SK-N-SH (cell line): ENCODE data around the gene TBC1D8. TPM values are rescaled to one million over a fixed set of nuclear protein-coding genes. Genes with fewer than 3 reads are reported as not detected.

Source experiments
- CTCF ChIA-PET: fragments of 300-600, 350-600 bp; formaldehyde crosslinking; extraction: SDS; loops from one replicate; lab custom pipeline; 2021; lab: Yijun Ruan, JAX
- POLR2A ChIA-PET: fragments of 350-600 bp; sonication (Branson Sonifier 250); formaldehyde crosslinking; extraction: SDS; loops from one replicate; lab custom pipeline; 2020; ENCODE audit warnings: antibody characterized with exemption, inconsistent platforms; lab: Yijun Ruan, JAX
- DNase-seq: peaks from one replicate; pipeline ENCODE4 v3.0.0; 2012
- H2AFZ ChIP-seq: fragments of 200-600 bp; sonication (generic); 2 replicates; pipeline ENCODE4 v1.8.1; 2016; ENCODE audit warnings: antibody characterized with exemption, mild to moderate bottlenecking, low read depth
- H3F3A ChIP-seq: fragments of 200-600 bp; sonication (generic); replicated peaks from 2 replicates; pipeline ENCODE3; 2016; ENCODE audit warnings: antibody characterized with exemption, mild to moderate bottlenecking; ENCODE audit not compliant: insufficient read depth
- H3K27ac ChIP-seq, 2 experiments: fragments of 200-500 bp in 1 of 2; fragments of 200-600 bp in 1 of 2; sonication (Bioruptor generic) in 1 of 2; sonication (generic), shearing (Covaris generic) in 1 of 2; 2 replicates each; pipeline versions ENCODE4 v1.5.1 to v1.6.1; 2014 to 2016; ENCODE audit warnings: low read depth in 2 of 2, inconsistent platforms in 1 of 2, low read length in 1 of 2, mild to moderate bottlenecking in 1 of 2, mixed read lengths in 1 of 2
- H3K27me3 ChIP-seq: fragments of 200-600 bp; sonication (generic), shearing (Covaris generic); 2 replicates; pipeline ENCODE4 v1.6.1; 2016; ENCODE audit warnings: mixed run types; ENCODE audit not compliant: insufficient read depth
- H3K36me3 ChIP-seq, 2 experiments: fragments of 200-500 bp in 1 of 2; fragments of 200-600 bp in 1 of 2; sonication (Bioruptor generic) in 1 of 2; sonication (generic) in 1 of 2; replicated peaks in 1 of 2; 2 replicates each; pipeline versions ENCODE3 to v1.5.1; 2014 to 2016; ENCODE audit warnings: low read length in 1 of 2, mild to moderate bottlenecking in 1 of 2; ENCODE audit not compliant: insufficient read depth in 2 of 2, control insufficient read depth in 1 of 2
- H3K4me1 ChIP-seq, 2 experiments: fragments of 200-500 bp in 1 of 2; fragments of 200-600 bp in 1 of 2; sonication (Bioruptor generic) in 1 of 2; sonication (generic), shearing (Covaris generic) in 1 of 2; 2 replicates each; pipeline versions ENCODE4 v1.5.1 to v1.6.1; 2014 to 2016; ENCODE audit warnings: low read depth in 1 of 2, low read length in 1 of 2, mixed run types in 1 of 2; ENCODE audit not compliant: insufficient read depth in 2 of 2, control insufficient read depth in 1 of 2
- H3K4me2 ChIP-seq: fragments of 200-600 bp; sonication (generic), shearing (Covaris generic); 2 replicates; pipeline ENCODE4 v1.6.1; 2017; ENCODE audit warnings: mixed run types
- H3K4me3 ChIP-seq, 2 experiments: fragments of 200-500 bp in 1 of 2; fragments of 200-600 bp in 1 of 2; sonication (Bioruptor generic) in 1 of 2; sonication (generic), shearing (Covaris generic) in 1 of 2; 2 replicates each; pipeline versions ENCODE4 v1.5.1 to v1.8.1; 2014 to 2016; ENCODE audit warnings: low read depth in 2 of 2, inconsistent platforms in 1 of 2, low read length in 1 of 2, mild to moderate bottlenecking in 1 of 2, mixed read lengths in 1 of 2, moderate library complexity in 1 of 2
- H3K79me2 ChIP-seq: fragments of 200-600 bp; sonication (generic); 2 replicates; pipeline ENCODE4 v1.8.1; 2017; ENCODE audit warnings: mild to moderate bottlenecking; ENCODE audit not compliant: insufficient read depth
- H3K9ac ChIP-seq: fragments of 200-600 bp; sonication (generic); 2 replicates; pipeline ENCODE4 v1.6.1; 2017; ENCODE audit warnings: mixed run types
- H3K9me2 ChIP-seq: fragments of 200-600 bp; sonication (generic); 2 replicates; pipeline ENCODE4 v1.6.1; 2017; ENCODE audit warnings: mixed run types
- H3K9me3 ChIP-seq: fragments of 200-600 bp; sonication (generic); 2 replicates; pipeline ENCODE4 v1.6.1; 2017; ENCODE audit warnings: mixed run types, mild to moderate bottlenecking, moderate library complexity
- H4K20me1 ChIP-seq: fragments of 200-600 bp; sonication (generic); 2 replicates; pipeline ENCODE4 v1.6.1; 2017; ENCODE audit warnings: mild to moderate bottlenecking, mixed run types; ENCODE audit not compliant: insufficient read depth
- CHD2 ChIP-seq: fragments of 150-350 bp; IDR thresholded peaks from 2 replicates; pipeline ENCODE4 v1.6.1; 2018; ENCODE audit warnings: low read length; ENCODE audit not compliant: partially characterized antibody
- ELF1 ChIP-seq: IDR thresholded peaks from 2 replicates; pipeline ENCODE4 v1.4.0; 2012
- EP300 ChIP-seq, 2 experiments: IDR thresholded peaks; 2 replicates each; pipeline versions ENCODE4 v1.4.0 to v1.6.1; 2012; ENCODE audit warnings: borderline replicate concordance in 1 of 2, low read depth in 1 of 2, low read length in 1 of 2
- EZH2phosphoT487 ChIP-seq: fragments of 200-600 bp; sonication (generic); IDR thresholded peaks from 2 replicates; pipeline ENCODE4 v1.6.1; 2017; ENCODE audit warnings: low read depth, mixed run types, mild to moderate bottlenecking, antibody characterized with exemption, moderate library complexity, borderline replicate concordance
- FOSL2 ChIP-seq: IDR thresholded peaks from 2 replicates; pipeline ENCODE4 v1.4.0; 2012; ENCODE audit warnings: low read depth, mild to moderate bottlenecking, moderate library complexity, borderline replicate concordance
- FOXJ3 ChIP-seq: sonication (generic); formaldehyde crosslinking; IDR thresholded peaks from 2 replicates; pipeline ENCODE4 v1.5.1; 2020; ENCODE audit warnings: mild to moderate bottlenecking, missing genetic modification reagents
- FOXM1 ChIP-seq: IDR thresholded peaks from 2 replicates; pipeline ENCODE4 v1.4.0; 2012; ENCODE audit warnings: low read depth, mild to moderate bottlenecking
- GABPA ChIP-seq: IDR thresholded peaks from 2 replicates; pipeline ENCODE4 v1.4.0; 2012; ENCODE audit warnings: low read depth, mild to moderate bottlenecking
- IRF3 ChIP-seq: fragments of 150-350 bp; IDR thresholded peaks from 2 replicates; pipeline ENCODE4 v1.6.1; 2016; ENCODE audit warnings: mild to moderate bottlenecking, low read depth, low read length
- MAX ChIP-seq: IDR thresholded peaks from 2 replicates; pipeline ENCODE4 v1.4.0; 2012; ENCODE audit warnings: low read depth
- MEF2A ChIP-seq: IDR thresholded peaks from 2 replicates; pipeline ENCODE4 v1.4.0; 2012; ENCODE audit warnings: low read depth, borderline replicate concordance
- NFIC ChIP-seq: IDR thresholded peaks from 2 replicates; pipeline ENCODE4 v1.4.0; 2012; ENCODE audit warnings: borderline replicate concordance
- NRF1 ChIP-seq: IDR thresholded peaks from 2 replicates; pipeline ENCODE4 v1.6.1; 2012; ENCODE audit warnings: low read depth, mild to moderate bottlenecking, low read length
- RAD21 ChIP-seq: IDR thresholded peaks from 2 replicates; pipeline ENCODE4 v1.6.1; 2012; ENCODE audit warnings: mild to moderate bottlenecking, low read length
- REST ChIP-seq: IDR thresholded peaks from 2 replicates; pipeline ENCODE4 v1.6.1; 2012; ENCODE audit warnings: mild to moderate bottlenecking, low read depth, low read length, moderate library complexity
- RFX5 ChIP-seq: IDR thresholded peaks from 2 replicates; pipeline ENCODE4 v1.6.1; 2012; ENCODE audit warnings: mild to moderate bottlenecking, improper control_type of control experiment, low read length
- RXRA ChIP-seq: IDR thresholded peaks from 2 replicates; pipeline ENCODE4 v1.4.0; 2012; ENCODE audit warnings: low read depth, mild to moderate bottlenecking, borderline replicate concordance
- TAF1 ChIP-seq: IDR thresholded peaks from 2 replicates; pipeline ENCODE4 v1.6.1; 2012; ENCODE audit warnings: low read depth, mild to moderate bottlenecking, low read length, moderate library complexity, borderline replicate concordance
- USF2 ChIP-seq: fragments of 150-350 bp; IDR thresholded peaks from 2 replicates; pipeline ENCODE4 v1.6.1; 2017; ENCODE audit warnings: antibody characterized with exemption, low read length, low read depth, borderline replicate concordance
- WGBS: methylation state at CpG from one replicate; pipeline ENCODE4 v1.1.6; 2017; ENCODE audit warnings: low lambda C conversion rate; 5-methylcytosine and 5-hydroxymethylcytosine counted together
- polyA plus RNA-seq, 3 experiments: library from polyadenylated mRNA; depleted of rRNA; stranded (reverse); fragments of >200 nt; gene quantifications; 2 replicates each; pipeline ENCODE4 v1.2.3, GENCODE V29; 2012

Gene TBC1D8
- polyA plus RNA-seq, 1 of the 3 experiments (the other 2 are of a cell fraction) = 5.3 TPM

GRCh38 chr2:101058386-101058785 lies 92.8 kb downstream of the TBC1D8 start:
- H3K27ac ChIP-seq = no peak overlapping the region
- no peak overlapping the region for H3K4me2 ChIP-seq
- H3K4me1 ChIP-seq = no peaks in the 10 kb centered on the region
- no peaks in the 10 kb centered on the region for H3F3A ChIP-seq
- H3K9ac ChIP-seq = no peak overlapping the region
- POLR2A ChIA-PET = no interaction called here
- no peak for TF ChIP-seq NRF1
- TF ChIP-seq RXRA = no peak
- no peak for TF ChIP-seq FOXM1
- no peak for TF ChIP-seq RAD21
- TF ChIP-seq MAX = no peak
- TF ChIP-seq ELF1 = no peak
- no peak for TF ChIP-seq MEF2A
- TF ChIP-seq IRF3 = no peak
- TF ChIP-seq USF2 = no peak
- TF ChIP-seq TAF1 = no peak
- TF ChIP-seq EZH2phosphoT487 = no peak
- TF ChIP-seq CHD2 = no peak
- no peak for TF ChIP-seq REST
- TF ChIP-seq FOSL2 = no peak
- TF ChIP-seq NFIC = no peak
- TF ChIP-seq FOXJ3 (CRISPR knock-in tag) = no peak
- TF ChIP-seq GABPA = no peak
- TF ChIP-seq RFX5 = no peak
- no peak for TF ChIP-seq EP300 (IDR thresholded peaks at IDR 0.05; ENCODE audit: borderline replicate concordance in 1 of 2, low read depth in 1 of 2, low read length in 1 of 2)
- TF ChIP-seq, all 33 proteins: peak for 0
- DNase-seq = no peak
- no peak overlapping the region for H2AFZ ChIP-seq
- no peaks in the 10 kb centered on the region for H3K27me3 ChIP-seq
- no peaks in the 10 kb centered on the region for H3K79me2 ChIP-seq
- 85% methylated on average over 3 of the region's 3 CpGs for WGBS
- no peaks in the 10 kb centered on the region for H3K36me3 ChIP-seq
- CTCF ChIA-PET = no interaction called here
- no peak overlapping the region for H3K4me3 ChIP-seq
- H4K20me1 ChIP-seq = no peaks in the 10 kb centered on the region
- H3K9me2 ChIP-seq = no peaks in the 10 kb centered on the region
- H3K9me3 ChIP-seq = no peaks in the 10 kb centered on the region
